Measurements from ENCODE around the gene HOXC5. TPM values are rescaled to one million over a fixed set of nuclear protein-coding genes. Genes with fewer than 3 reads are reported as not detected.

Gene HOXC5
- total RNA-seq, 2 experiments from 2014 or later, result not detected

- POLR2A ChIA-PET, result no interaction called here
- CTCF ChIA-PET (ENCODE audit: unreplicated experiment), result no interaction called here
- no TSS peak for BruUV-seq (replicated peaks)
- no peak for DNase-seq (ENCODE audit: low spot score)
- Histone ChIP-seq H3K27ac (ENCODE audit: low read depth, low read length, poor library complexity, severe bottlenecking) (no peak overlapping the region), H3K36me3 (ENCODE audit: insufficient read depth, low read length) (no peaks in the 10 kb centered on the region), H4K20me1 (ENCODE audit: insufficient read depth, low read length) (no peaks in the 10 kb centered on the region), H3K9me2 (ENCODE audit: insufficient read depth, low read length) (no peaks in the 10 kb centered on the region), H3K79me2 (ENCODE audit: insufficient read depth, low read depth, low read length) (no peaks in the 10 kb centered on the region), H3K4me2 (ENCODE audit: low read length) (no peak overlapping the region), H3K9me3 (ENCODE audit: low read length) (no peaks in the 10 kb centered on the region), H3K4me3 (ENCODE audit: low read depth, low read length, poor library complexity, severe bottlenecking) (no peak overlapping the region), H2AFZ (ENCODE audit: low read length) (no peak overlapping the region), H3K4me1 (ENCODE audit: insufficient read depth, low read length, poor library complexity, severe bottlenecking) (no peaks in the 10 kb centered on the region)
- intact Hi-C loops (cut with micrococcal nuclease; ENCODE audit: unreplicated experiment), result no loop called here
- no peak for TF ChIP-seq EZH2phosphoT487 (IDR thresholded peaks at IDR 0.05; ENCODE audit: borderline replicate concordance, low read depth, low read length)
- TF ChIP-seq CTCF (conservative IDR thresholded peaks at IDR 0.05; ENCODE audit: low read length), result no peak
Measured at GRCh38 chr12:54074308-54074707, 41.5 kb downstream of the HOXC5 start.

GRCh38 chr12:54075409-54075808 lies 42.6 kb downstream of the HOXC5 start:
- CTCF ChIA-PET (ENCODE audit: unreplicated experiment), result no interaction called here
- H3K9me3 ChIP-seq (ENCODE audit: low read length), result no peaks in the 10 kb centered on the region

More at GRCh38 chr12:54075409-54075808, 42.6 kb downstream of the HOXC5 start:
- Histone ChIP-seq H3K36me3 (ENCODE audit: insufficient read depth, low read length) (no peaks in the 10 kb centered on the region), H2AFZ (ENCODE audit: low read length) (no peak overlapping the region), H3K4me3 (ENCODE audit: low read depth, low read length, poor library complexity, severe bottlenecking) (no peak overlapping the region), H3K4me2 (ENCODE audit: low read length) (no peak overlapping the region), H3K79me2 (ENCODE audit: insufficient read depth, low read depth, low read length) (no peaks in the 10 kb centered on the region), H3K4me1 (ENCODE audit: insufficient read depth, low read length, poor library complexity, severe bottlenecking) (no peaks in the 10 kb centered on the region), H4K20me1 (ENCODE audit: insufficient read depth, low read length) (no peaks in the 10 kb centered on the region), H3K27ac (ENCODE audit: low read depth, low read length, poor library complexity, severe bottlenecking) (no peak overlapping the region), H3K9me2 (ENCODE audit: insufficient read depth, low read length) (no peaks in the 10 kb centered on the region)
- DNase-seq (ENCODE audit: low spot score), result no peak
- TF ChIP-seq CTCF (conservative IDR thresholded peaks at IDR 0.05; ENCODE audit: low read length), result no peak
- no peak for TF ChIP-seq EZH2phosphoT487 (IDR thresholded peaks at IDR 0.05; ENCODE audit: borderline replicate concordance, low read depth, low read length)
- BruUV-seq (replicated peaks), result no TSS peak
- POLR2A ChIA-PET, result interaction anchor here (0.6 to 0.7 kb wide), 2 partner anchors 54 to 1428 kb away, joined by 3 to 5 read pairs; no protein-coding TSS in a partner anchor
- intact Hi-C loops (cut with micrococcal nuclease; ENCODE audit: unreplicated experiment), result no loop called here

Data from OCI-LY7 (cell line).